Osteocyte (in vitro differentiated cells): ENCODE data around the gene SMIM20. TPM values are rescaled to one million over a fixed set of nuclear protein-coding genes. Genes with fewer than 3 reads are reported as not detected.

Source experiments
- DNase-seq: peaks from one replicate; pipeline ENCODE4 v3.0.0; 2021; ENCODE audit warnings: mixed read lengths; ENCODE audit not compliant: unreplicated experiment; ENCODE audit errors: extremely low spot score
- H3K27ac Mint-ChIP-seq: one replicate; pipeline ENCODE4 v1.8.0; 2021; ENCODE audit warnings: mild to moderate bottlenecking, mixed read lengths; ENCODE audit not compliant: unreplicated experiment
- H3K27me3 Mint-ChIP-seq: one replicate; pipeline ENCODE4 v1.8.0; 2021; ENCODE audit warnings: mixed read lengths; ENCODE audit not compliant: unreplicated experiment
- H3K36me3 Mint-ChIP-seq: one replicate; pipeline ENCODE4 v1.8.0; 2021; ENCODE audit warnings: mixed read lengths; ENCODE audit not compliant: unreplicated experiment
- H3K4me1 Mint-ChIP-seq: one replicate; pipeline ENCODE4 v1.8.0; 2021; ENCODE audit warnings: mixed read lengths; ENCODE audit not compliant: unreplicated experiment
- H3K4me3 Mint-ChIP-seq: one replicate; pipeline ENCODE4 v1.8.0; 2021; ENCODE audit warnings: mild to moderate bottlenecking, moderate library complexity, mixed read lengths; ENCODE audit not compliant: unreplicated experiment
- H3K9me3 Mint-ChIP-seq: one replicate; pipeline ENCODE4 v1.8.0; 2021; ENCODE audit warnings: mixed read lengths; ENCODE audit not compliant: unreplicated experiment
- CTCF ChIP-seq: fragments of 200-600 bp; sonication (generic); IDR thresholded peaks from 2 replicates; pipeline ENCODE4 v1.5.0; 2021; ENCODE audit warnings: antibody characterized with exemption, mild to moderate bottlenecking, moderate library complexity
- total RNA-seq: library from RNA; stranded (reverse); gene quantifications from 2 replicates; pipeline ENCODE4 v1.2.1, GENCODE V29; 2021

Gene SMIM20
- total RNA-seq, 1 donor from 2014 or later: 28.4 TPM

GRCh38 chr4:25879091-25879584 lies 34.9 kb upstream of the SMIM20 start:
- DNase-seq: no peak
- Mint-ChIP-seq H3K4me1 (peaks cover 5% of the 10 kb centered on the region), H3K9me3 (no peaks in the 10 kb centered on the region), H3K27ac (no peak overlapping the region), H3K27me3 (peaks cover 9% of the 10 kb centered on the region), H3K36me3 (no peaks in the 10 kb centered on the region), H3K4me3 (no peak overlapping the region)
- no peak for TF ChIP-seq CTCF

- TF ChIP-seq CTCF: no peak
- Mint-ChIP-seq H3K36me3 (no peaks in the 10 kb centered on the region), H3K27me3 (peaks cover 9% of the 10 kb centered on the region), H3K27ac (no peak overlapping the region), H3K9me3 (no peaks in the 10 kb centered on the region), H3K4me1 (peaks cover 10% of the 10 kb centered on the region), H3K4me3 (no peak overlapping the region)
- no peak for DNase-seq
These were observed 34.4 kb upstream of the SMIM20 start for GRCh38 chr4:25879587-25879986.

GRCh38 chr4:25879991-25880651 lies 33.9 kb upstream of the SMIM20 start:
- no peak for DNase-seq
- no peak for TF ChIP-seq CTCF
- Mint-ChIP-seq H3K36me3 (no peaks in the 10 kb centered on the region), H3K27me3 (peaks cover 9% of the 10 kb centered on the region), H3K9me3 (no peaks in the 10 kb centered on the region), H3K4me3 (no peak overlapping the region), H3K4me1 (peaks cover 12% of the 10 kb centered on the region), H3K27ac (no peak overlapping the region)

- Mint-ChIP-seq H3K27me3 (peaks cover 9% of the 10 kb centered on the region), H3K27ac (no peak overlapping the region), H3K4me1 (peaks cover 12% of the 10 kb centered on the region), H3K4me3 (no peak overlapping the region), H3K36me3 (no peaks in the 10 kb centered on the region), H3K9me3 (no peaks in the 10 kb centered on the region)
- TF ChIP-seq CTCF: no peak
- DNase-seq: no peak
These were observed 32.8 kb upstream of the SMIM20 start for GRCh38 chr4:25881193-25881592.

GRCh38 chr4:25882226-25882625 lies 31.8 kb upstream of the SMIM20 start:
- H3K27ac Mint-ChIP-seq: no peak overlapping the region
- no peak for DNase-seq

More at GRCh38 chr4:25882226-25882625, 31.8 kb upstream of the SMIM20 start:
- Mint-ChIP-seq H3K4me3 (no peak overlapping the region), H3K27me3 (peaks cover 12% of the 10 kb centered on the region), H3K4me1 (peaks cover 12% of the 10 kb centered on the region), H3K9me3 (no peaks in the 10 kb centered on the region), H3K36me3 (no peaks in the 10 kb centered on the region)
- TF ChIP-seq CTCF: no peak
